Muscle layer of duodenum (tissue), 2 donors: Measurements from ENCODE around the gene NLGN1.

Source experiments
- H3K27ac ChIP-seq: one replicate; pipeline ENCODE4 v1.7.0; 2013; ENCODE audit warnings: mild to moderate bottlenecking, low read length
- H3K27me3 ChIP-seq: one replicate; pipeline ENCODE4 v1.7.0; 2013; ENCODE audit warnings: low read depth, mild to moderate bottlenecking, control low read depth, low read length
- H3K36me3 ChIP-seq, 2 donors: one replicate each; pipeline ENCODE4 v1.7.0; 2013; ENCODE audit warnings: low read length in 2 of 2, control low read depth in 1 of 2, mild to moderate bottlenecking in 1 of 2; ENCODE audit not compliant: insufficient read depth in 2 of 2, control insufficient read depth in 1 of 2
- H3K4me1 ChIP-seq, 2 donors: one replicate each; pipeline ENCODE4 v1.7.0; 2013; ENCODE audit warnings: low read length in 2 of 2, mild to moderate bottlenecking in 2 of 2, control low read depth in 1 of 2, moderate library complexity in 1 of 2; ENCODE audit not compliant: insufficient read depth in 2 of 2, control insufficient read depth in 1 of 2
- H3K4me3 ChIP-seq, 2 donors: one replicate each; pipeline ENCODE4 v1.7.0; 2013; ENCODE audit warnings: low read length in 2 of 2, low read depth in 1 of 2, mild to moderate bottlenecking in 1 of 2
- H3K9me3 ChIP-seq, 2 donors: one replicate each; pipeline ENCODE4 v1.7.0; 2013; ENCODE audit warnings: low read length in 2 of 2, control low read depth in 1 of 2, mild to moderate bottlenecking in 1 of 2; ENCODE audit not compliant: control insufficient read depth in 1 of 2
- donor health status: healthy.

The NLGN1 gene

GRCh38 chr3:174098746-174099145, 701.2 kb downstream of the NLGN1 start:
- H3K4me3 ChIP-seq: no peak overlapping the region
- no peaks in the 10 kb centered on the region for H3K4me1 ChIP-seq
- no peak overlapping the region for H3K27ac ChIP-seq
- H3K9me3 ChIP-seq: no peaks in the 10 kb centered on the region
- H3K27me3 ChIP-seq: no peaks in the 10 kb centered on the region
- no peaks in the 10 kb centered on the region for H3K36me3 ChIP-seq

DNA sequence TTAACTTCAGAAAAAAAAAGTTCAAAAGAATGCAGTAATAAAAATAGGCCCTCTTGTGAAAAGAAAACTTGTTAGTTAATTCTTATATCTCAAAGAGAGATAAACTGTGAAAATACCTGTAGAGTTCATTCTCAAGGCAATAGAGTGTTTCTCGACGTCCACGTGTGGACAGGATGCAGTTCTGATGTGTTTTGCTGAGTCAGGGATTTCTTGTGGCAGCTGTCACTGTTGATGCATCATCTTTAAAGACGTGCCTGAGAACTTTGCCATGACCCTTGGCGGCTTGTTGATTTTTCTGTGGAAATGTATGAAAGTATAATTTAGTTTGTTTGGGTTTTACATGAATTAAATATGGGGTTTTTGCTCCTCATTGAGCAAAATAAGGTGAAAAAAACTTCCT, 702.2 kb downstream of the NLGN1 start:
- no peak overlapping the region for H3K4me3 ChIP-seq

GRCh38 chr3:174100744-174101143, 703.2 kb downstream of the NLGN1 start:
- no peak overlapping the region for H3K27ac ChIP-seq
- no peaks in the 10 kb centered on the region for H3K27me3 ChIP-seq
- no peaks in the 10 kb centered on the region for H3K36me3 ChIP-seq
- H3K9me3 ChIP-seq: no peaks in the 10 kb centered on the region
- no peak overlapping the region for H3K4me3 ChIP-seq
- no peaks in the 10 kb centered on the region for H3K4me1 ChIP-seq

More for the DNA sequence above, 702.2 kb downstream of the NLGN1 start:
- Histone ChIP-seq H3K9me3 (no peaks in the 10 kb centered on the region), H3K27ac (no peak overlapping the region), H3K4me1 (no peaks in the 10 kb centered on the region), H3K27me3 (no peaks in the 10 kb centered on the region), H3K36me3 (no peaks in the 10 kb centered on the region)

DNA sequence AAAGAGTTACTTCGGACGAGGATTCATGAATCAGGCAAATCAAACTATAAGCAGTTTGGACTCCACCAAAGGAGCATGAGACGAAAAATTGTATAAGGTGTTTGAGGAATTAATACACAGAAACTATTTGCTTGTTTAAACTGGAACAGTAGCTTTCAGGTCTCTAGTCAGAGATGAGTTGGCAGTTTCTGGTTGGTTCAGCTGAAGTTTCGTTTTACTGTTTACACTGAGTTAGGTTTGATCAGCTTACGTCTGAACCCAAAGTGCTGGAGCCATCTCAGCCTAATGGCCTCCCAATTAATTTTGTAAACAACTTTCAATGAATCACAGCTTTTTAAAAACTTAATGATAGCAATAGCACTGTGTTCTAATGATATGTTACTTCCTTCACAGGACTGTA, 703.7 kb downstream of the NLGN1 start:
- no peak overlapping the region for H3K27ac ChIP-seq
- H3K27me3 ChIP-seq: no peaks in the 10 kb centered on the region
- no peaks in the 10 kb centered on the region for H3K9me3 ChIP-seq
- H3K36me3 ChIP-seq: no peaks in the 10 kb centered on the region
- no peaks in the 10 kb centered on the region for H3K4me1 ChIP-seq
- H3K4me3 ChIP-seq: no peak overlapping the region

GRCh38 chr3:174102274-174102673, 704.7 kb downstream of the NLGN1 start:
- H3K4me3 ChIP-seq: no peak overlapping the region
- H3K27ac ChIP-seq: no peak overlapping the region
- H3K9me3 ChIP-seq: no peaks in the 10 kb centered on the region
- H3K27me3 ChIP-seq: no peaks in the 10 kb centered on the region
- no peaks in the 10 kb centered on the region for H3K36me3 ChIP-seq
- H3K4me1 ChIP-seq: no peaks in the 10 kb centered on the region

GRCh38 chr3:174102866-174103265, 705.3 kb downstream of the NLGN1 start:
- H3K9me3 ChIP-seq: no peaks in the 10 kb centered on the region
- H3K36me3 ChIP-seq: no peaks in the 10 kb centered on the region
- H3K27me3 ChIP-seq: no peaks in the 10 kb centered on the region
- H3K27ac ChIP-seq: no peak overlapping the region
- no peak overlapping the region for H3K4me3 ChIP-seq
- no peaks in the 10 kb centered on the region for H3K4me1 ChIP-seq

DNA sequence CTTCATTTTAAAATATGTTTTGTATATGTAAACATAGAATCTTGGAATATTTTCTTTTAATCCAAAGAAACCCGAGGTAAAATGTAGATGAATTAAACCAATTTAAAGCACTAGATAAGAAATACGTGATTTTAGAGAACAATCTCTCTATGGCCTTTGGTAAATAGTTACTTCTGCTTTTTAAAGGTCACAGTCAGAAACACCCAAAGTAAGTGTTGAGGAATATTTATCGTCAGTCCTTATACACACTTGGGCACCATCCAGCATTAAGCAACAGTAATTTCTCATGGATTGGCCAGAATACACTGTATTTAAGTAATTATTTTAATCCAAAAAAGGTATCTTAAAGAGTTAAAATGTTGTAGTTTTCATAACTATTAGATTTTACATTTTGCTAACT, 713.2 kb downstream of the NLGN1 start:
- no peak overlapping the region for H3K27ac ChIP-seq
- H3K9me3 ChIP-seq: no peaks in the 10 kb centered on the region
- H3K27me3 ChIP-seq: no peaks in the 10 kb centered on the region
- no peak overlapping the region for H3K4me3 ChIP-seq
- H3K4me1 ChIP-seq: no peaks in the 10 kb centered on the region
- no peaks in the 10 kb centered on the region for H3K36me3 ChIP-seq

- no peaks in the 10 kb centered on the region for H3K4me1 ChIP-seq
- no peak overlapping the region for H3K27ac ChIP-seq
- H3K9me3 ChIP-seq: no peaks in the 10 kb centered on the region
- H3K4me3 ChIP-seq: no peak overlapping the region
- no peaks in the 10 kb centered on the region for H3K27me3 ChIP-seq
- no peaks in the 10 kb centered on the region for H3K36me3 ChIP-seq
These were observed 714.2 kb downstream of the NLGN1 start for GRCh38 chr3:174111776-174112175.

DNA sequence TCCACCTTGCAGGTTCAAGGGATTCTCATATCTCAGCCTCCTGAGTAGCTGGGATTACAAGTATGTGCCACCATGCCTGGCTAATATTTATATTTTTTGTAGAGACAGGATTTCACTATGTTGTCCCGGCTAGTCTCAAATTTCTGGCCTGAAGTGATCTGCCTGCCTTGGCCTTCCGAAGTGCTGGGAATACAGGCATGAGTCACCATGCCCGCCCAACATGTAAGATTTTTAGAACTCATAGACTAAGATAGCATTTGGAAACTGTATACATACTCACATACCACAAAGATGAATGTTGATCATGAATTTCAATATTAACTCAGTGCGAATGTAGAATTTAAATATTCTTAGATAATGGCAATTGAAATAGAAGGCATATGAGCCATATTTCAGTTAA, 718.9 kb downstream of the NLGN1 start:
- Histone ChIP-seq H3K27me3 (no peaks in the 10 kb centered on the region), H3K4me3 (no peak overlapping the region), H3K36me3 (no peaks in the 10 kb centered on the region), H3K27ac (no peak overlapping the region), H3K4me1 (no peaks in the 10 kb centered on the region), H3K9me3 (no peaks in the 10 kb centered on the region)

DNA sequence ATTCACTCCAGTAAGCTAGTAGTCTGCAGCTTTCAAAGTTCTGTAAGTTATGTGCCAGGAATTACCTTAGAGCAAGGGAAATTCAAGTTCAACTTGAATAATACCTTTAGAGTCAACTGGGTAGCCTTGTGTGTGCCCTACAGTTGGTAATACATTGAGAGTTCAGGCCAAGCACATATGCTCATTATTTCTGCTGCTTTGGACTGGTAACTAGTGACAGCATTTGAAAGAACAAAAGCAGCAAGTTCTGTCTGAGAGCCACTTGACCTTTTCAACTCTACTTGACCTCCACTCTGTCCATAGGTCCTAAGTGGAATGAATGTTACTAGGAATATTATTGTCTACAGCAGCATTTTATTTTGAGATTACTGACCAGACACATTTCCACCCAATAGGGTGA, 723.5 kb downstream of the NLGN1 start:
- no peak overlapping the region for H3K4me3 ChIP-seq
- H3K36me3 ChIP-seq: no peaks in the 10 kb centered on the region
- no peaks in the 10 kb centered on the region for H3K27me3 ChIP-seq
- no peak overlapping the region for H3K27ac ChIP-seq
- H3K9me3 ChIP-seq: no peaks in the 10 kb centered on the region
- no peaks in the 10 kb centered on the region for H3K4me1 ChIP-seq

DNA sequence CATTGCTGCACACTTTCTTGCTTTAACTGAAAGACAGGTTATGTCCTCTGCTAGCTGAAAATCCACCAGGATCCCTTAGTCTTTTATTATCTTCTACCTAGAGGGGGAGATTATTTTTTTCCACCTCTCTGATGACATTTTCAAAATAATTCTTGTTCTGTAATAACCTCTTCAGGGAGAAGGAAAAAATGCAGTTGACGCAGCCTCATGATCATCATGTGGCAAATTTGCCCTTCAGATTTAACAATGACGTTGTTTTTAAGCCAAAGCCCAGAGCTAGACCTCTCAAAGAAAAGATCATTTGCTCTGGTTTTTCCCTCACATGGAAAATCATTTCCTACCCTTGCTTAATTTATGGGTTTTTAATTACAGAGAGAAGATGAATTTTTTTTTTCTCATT, 724.9 kb downstream of the NLGN1 start:
- Histone ChIP-seq H3K27me3 (no peaks in the 10 kb centered on the region), H3K27ac (no peak overlapping the region), H3K4me1 (no peaks in the 10 kb centered on the region), H3K36me3 (no peaks in the 10 kb centered on the region), H3K9me3 (no peaks in the 10 kb centered on the region), H3K4me3 (no peak overlapping the region)

DNA sequence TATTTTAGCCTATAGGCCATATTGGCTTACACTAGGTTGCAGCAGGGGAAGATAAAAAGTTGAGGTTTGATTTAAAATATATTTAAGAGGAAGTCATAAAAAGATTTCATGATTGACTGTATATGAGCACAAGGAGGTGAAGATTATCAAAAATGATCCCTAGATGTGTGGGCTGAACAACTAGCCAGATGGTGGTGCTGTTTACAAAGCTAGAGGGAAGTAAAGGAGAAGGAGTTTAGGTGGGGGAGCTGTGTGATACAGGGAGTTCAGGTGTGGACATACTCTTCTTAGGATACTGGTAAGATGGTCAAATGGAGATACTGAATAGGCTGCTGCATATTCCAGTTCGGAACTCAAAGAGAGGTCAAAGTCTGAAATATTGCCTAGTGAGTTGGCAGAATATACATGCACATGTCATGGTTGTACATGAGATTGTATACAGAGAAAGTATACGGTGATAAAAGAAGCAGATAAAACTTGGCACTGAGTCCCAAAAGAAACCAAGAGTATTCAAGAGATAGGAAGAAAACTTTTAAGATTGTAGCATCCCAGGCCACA, 727.8 kb downstream of the NLGN1 start:
- no peaks in the 10 kb centered on the region for H3K27me3 ChIP-seq
- H3K9me3 ChIP-seq: no peaks in the 10 kb centered on the region
- no peak overlapping the region for H3K4me3 ChIP-seq
- H3K36me3 ChIP-seq: no peaks in the 10 kb centered on the region
- no peaks in the 10 kb centered on the region for H3K4me1 ChIP-seq
- H3K27ac ChIP-seq: no peak overlapping the region
